PC-3 (cell line): ENCODE measurements around the gene DDX39B. TPM values are rescaled to one million over a fixed set of nuclear protein-coding genes. Genes with fewer than 3 reads are reported as not detected.

Source experiments
- ATAC-seq: fragments of 200-7000 bp; cut with Tn5 transposase; 2 replicates; pipeline ENCODE4 v1.9.1; 2020; ENCODE audit warnings: mild to moderate bottlenecking, moderate library complexity
- BruUV-seq: library from RNA; stranded (reverse); fragments of 400-500 nt; replicated peaks from 2 replicates; lab custom pipeline; 2021; lab: Mats Ljungman, UMichigan
- CTCF ChIA-PET: fragments of 300-600 bp; sonication (Branson Sonifier 250); formaldehyde crosslinking; loops from one replicate; lab custom pipeline; 2022; ENCODE audit warnings: antibody characterized with exemption; lab: Charles Lee
- POLR2A ChIA-PET: fragments of 300-600 bp; sonication (Branson Sonifier 250); formaldehyde crosslinking; loops from one replicate; lab custom pipeline; 2022; ENCODE audit warnings: antibody characterized with exemption; ENCODE audit not compliant: unreplicated experiment; lab: Charles Lee
- DNase-seq: peaks from one replicate; pipeline ENCODE4 v3.0.0-alpha.2; 2015
- H2AFZ ChIP-seq: fragments of 300-600 bp; sonication (generic); 2 replicates; pipeline ENCODE4 v1.6.0; 2016; ENCODE audit warnings: antibody characterized with exemption, low read length
- H3F3A ChIP-seq: fragments of 300-600 bp; sonication (generic); one replicate; pipeline ENCODE4 v1.6.0; 2017; ENCODE audit warnings: antibody characterized with exemption, low read length, control low read depth, mild to moderate bottlenecking; ENCODE audit not compliant: unreplicated experiment
- H3K27ac ChIP-seq: fragments of 300-600 bp; sonication (generic); 2 replicates; pipeline ENCODE4 v1.5.1; 2016; ENCODE audit warnings: mild to moderate bottlenecking, low read length
- H3K27me3 ChIP-seq: fragments of 300-600 bp; sonication (generic); 2 replicates; pipeline ENCODE4 v1.6.1; 2016; ENCODE audit warnings: low read length, mixed read lengths
- H3K36me3 ChIP-seq: fragments of 300-600 bp; sonication (generic); 2 replicates; pipeline ENCODE4 v1.6.1; 2016; ENCODE audit warnings: low read depth, mixed run types, low read length, mixed read lengths
- H3K4me1 ChIP-seq: fragments of 300-600 bp; sonication (generic); 2 replicates; pipeline ENCODE4 v1.5.1; 2016; ENCODE audit warnings: low read length; ENCODE audit not compliant: insufficient read depth
- H3K4me2 ChIP-seq: fragments of 300-600 bp; sonication (generic); 2 replicates; pipeline ENCODE4 v1.6.0; 2016; ENCODE audit warnings: low read length
- H3K4me3 ChIP-seq: fragments of 300-600 bp; sonication (generic); 2 replicates; pipeline ENCODE4 v1.5.1; 2016; ENCODE audit warnings: mild to moderate bottlenecking, low read length, mixed read lengths
- H3K79me2 ChIP-seq: fragments of 300-600 bp; sonication (generic); 2 replicates; pipeline ENCODE4 v1.6.1; 2017; ENCODE audit warnings: low read length, mixed read lengths
- H3K9ac ChIP-seq: fragments of 300-600 bp; sonication (generic); 2 replicates; pipeline ENCODE4 v1.6.0; 2016; ENCODE audit warnings: mild to moderate bottlenecking, low read length
- H3K9me2 ChIP-seq: fragments of 300-600 bp; sonication (generic); replicated peaks from 2 replicates; pipeline ENCODE4 v1.6.1; 2016; ENCODE audit warnings: mixed run types, low read length, mixed read lengths
- H3K9me3 ChIP-seq: fragments of 300-600 bp; sonication (generic); 2 replicates; pipeline ENCODE4 v1.6.1; 2016; ENCODE audit warnings: low read length, mixed read lengths
- H4K20me1 ChIP-seq: fragments of 300-600 bp; sonication (generic); 2 replicates; pipeline ENCODE4 v1.6.1; 2016; ENCODE audit warnings: low read length, mixed read lengths
- CTCF ChIP-seq: fragments of 300-600 bp; sonication (generic); conservative IDR thresholded peaks from 2 replicates; pipeline ENCODE4 v1.5.1; 2017; ENCODE audit warnings: antibody characterized with exemption, low read depth, mild to moderate bottlenecking, low read length
- EZH2 ChIP-seq: fragments of 300-600 bp; sonication (generic); IDR thresholded peaks from one replicate; pipeline ENCODE4 v1.6.1; 2017; ENCODE audit warnings: antibody characterized with exemption, mild to moderate bottlenecking, low read length; ENCODE audit not compliant: unreplicated experiment
- EZH2phosphoT487 ChIP-seq: fragments of 300-600 bp; sonication (generic); IDR thresholded peaks from 2 replicates; pipeline ENCODE4 v1.6.1; 2018; ENCODE audit warnings: mild to moderate bottlenecking, antibody characterized with exemption, low read length, borderline replicate concordance
- intact Hi-C: fragments of 100-400 bp; cut with micrococcal nuclease; formaldehyde crosslinking; loops from 2 replicates; pipeline ENCODE4 v1.9.0; 2023
- total RNA-seq: library from RNA; depleted of rRNA; stranded (reverse); fragments of >200 nt; gene quantifications from 2 replicates; pipeline ENCODE4 v1.2.3, GENCODE V29; 2014; rRNA removed

The DDX39B gene
- total RNA-seq, 1 experiment from 2014 or later: 465 TPM

- Histone ChIP-seq H3K27ac (no peak overlapping the region), H3K9ac (no peak overlapping the region), H3F3A (no peaks in the 10 kb centered on the region), H3K4me1 (peaks cover 4% of the 10 kb centered on the region; the same call in 1 of the 2 replicates), H3K9me3 (no peaks in the 10 kb centered on the region), H3K27me3 (no peaks in the 10 kb centered on the region), H3K9me2 (no peaks in the 10 kb centered on the region), H3K4me2 (no peak overlapping the region), H4K20me1 (no peaks in the 10 kb centered on the region), H3K4me3 (no peak overlapping the region), H3K79me2 (no peaks in the 10 kb centered on the region), H2AFZ (no peak overlapping the region), H3K36me3 (no peaks in the 10 kb centered on the region)
- no TSS peak for BruUV-seq
- intact Hi-C loops: no loop called here
- ATAC-seq: no peak
- TF ChIP-seq EZH2: no peak
- TF ChIP-seq CTCF: no peak
- TF ChIP-seq EZH2phosphoT487: no peak
- POLR2A ChIA-PET: no interaction called here
- DNase-seq: no peak
- CTCF ChIA-PET: no interaction called here
Observed at GRCh38 chr6:31483392-31483791, 58.4 kb downstream of the DDX39B start.

GRCh38 chr6:31480574-31480973, 61.2 kb downstream of the DDX39B start:
- H2AFZ ChIP-seq: no peak overlapping the region
- H3F3A ChIP-seq: no peaks in the 10 kb centered on the region
- no peaks in the 10 kb centered on the region for H3K79me2 ChIP-seq
- ChIA-PET CTCF (no interaction called here), POLR2A (no interaction called here)
- H3K27me3 ChIP-seq: no peaks in the 10 kb centered on the region
- DNase-seq (no peak), ATAC-seq (no peak)
- H3K9me3 ChIP-seq: no peaks in the 10 kb centered on the region
- H3K4me2 ChIP-seq: no peak overlapping the region
- no TSS peak for BruUV-seq
- peaks cover 4% of the 10 kb centered on the region; the same call in 1 of the 2 replicates for H3K4me1 ChIP-seq
- no peak overlapping the region for H3K9ac ChIP-seq
- no peaks in the 10 kb centered on the region for H4K20me1 ChIP-seq
- no peaks in the 10 kb centered on the region for H3K36me3 ChIP-seq
- TF ChIP-seq EZH2phosphoT487 (no peak), EZH2 (no peak), CTCF (no peak)
- H3K4me3 ChIP-seq: no peak overlapping the region
- H3K27ac ChIP-seq: no peak overlapping the region
- H3K9me2 ChIP-seq: no peaks in the 10 kb centered on the region
- intact Hi-C loops: no loop called here

Other genes with a start within 250 kb of the DDX39B start
- 55.4 and 168 TPM in 2 replicates for gene HLA-B, start 184.8 kb downstream of the DDX39B start, total RNA-seq
- 33.1 and 35.0 TPM in 2 replicates for gene MICA, start 138.4 kb downstream of the DDX39B start, total RNA-seq
- 25.6 and 32.9 TPM in 2 replicates for gene MICB, start 43.9 kb downstream of the DDX39B start, total RNA-seq
- not detected in 2 replicates for gene MCCD1, start 13.0 kb downstream of the DDX39B start, total RNA-seq
- 1.1 and 1.2 TPM in 2 replicates for gene ATP6V1G2, start 4.6 kb upstream of the DDX39B start, total RNA-seq
- 38.2 and 46.9 TPM in 2 replicates for gene NFKBIL1, start 5.6 kb upstream of the DDX39B start, total RNA-seq
- gene LTA, start 30.3 kb upstream of the DDX39B start, total RNA-seq: not detected in 2 replicates
- gene TNF, start 33.6 kb upstream of the DDX39B start, total RNA-seq: not detected in 2 replicates
- gene LTB, start 40.4 kb upstream of the DDX39B start, total RNA-seq: 1.5 TPM in 1 of 2 replicates, not detected in the other
- not detected in 2 replicates for gene LST1, start 44.3 kb upstream of the DDX39B start, total RNA-seq
- 0.26 TPM in 1 of 2 replicates, not detected in the other for gene NCR3, start 51.0 kb upstream of the DDX39B start, total RNA-seq
- not detected in 2 replicates for gene AIF1, start 73.2 kb upstream of the DDX39B start, total RNA-seq
- gene PRRC2A, start 78.7 kb upstream of the DDX39B start, total RNA-seq: 123 and 169 TPM in 2 replicates
- gene BAG6, start 110.7 kb upstream of the DDX39B start, total RNA-seq: 320 and 365 TPM in 2 replicates
- gene APOM, start 113.9 kb upstream of the DDX39B start, total RNA-seq: 1.6 and 2.2 TPM in 2 replicates
- gene C6orf47, start 118.8 kb upstream of the DDX39B start, total RNA-seq: 26.3 and 33.2 TPM in 2 replicates
- 11.8 and 14.9 TPM in 2 replicates for gene GPANK1, start 123.0 kb upstream of the DDX39B start, total RNA-seq
- gene CSNK2B, start 124.1 kb upstream of the DDX39B start, total RNA-seq: 227 and 267 TPM in 2 replicates
- gene LY6G5B, start 128.0 kb upstream of the DDX39B start, total RNA-seq: 5.0 and 5.3 TPM in 2 replicates
- 1.6 and 1.8 TPM in 2 replicates for gene LY6G5C, start 139.1 kb upstream of the DDX39B start, total RNA-seq
- 52.0 and 54.0 TPM in 2 replicates for gene ABHD16A, start 161.3 kb upstream of the DDX39B start, total RNA-seq
- not detected in 2 replicates for gene LY6G6F, start 164.9 kb upstream of the DDX39B start, total RNA-seq
- not detected in 2 replicates for gene LY6G6D, start 173.3 kb upstream of the DDX39B start, total RNA-seq
- gene LY6G6C, start 179.7 kb upstream of the DDX39B start, total RNA-seq: 0.22 TPM in 1 of 2 replicates, not detected in the other
- not detected in 2 replicates for gene MPIG6B, start 181.4 kb upstream of the DDX39B start, total RNA-seq
- 65.5 and 71.6 TPM in 2 replicates for gene DDAH2, start 187.3 kb upstream of the DDX39B start, total RNA-seq
- 708 and 743 TPM in 2 replicates for gene CLIC1, start 194.5 kb upstream of the DDX39B start, total RNA-seq
- 22.7 and 23.0 TPM in 2 replicates for gene MSH5, start 198.0 kb upstream of the DDX39B start, total RNA-seq
- gene SAPCD1, start 220.7 kb upstream of the DDX39B start, total RNA-seq: 4.2 and 6.0 TPM in 2 replicates
- gene VWA7, start 235.3 kb upstream of the DDX39B start, total RNA-seq: 0.98 and 1.9 TPM in 2 replicates